CD4-positive, alpha-beta T cell treated with Interleukin-1 beta for 1 hour (primary cell): ENCODE data around the gene CEACAM4.

ENCODE experiments used
- DNase-seq, 2 donors: peaks; one replicate each; pipeline ENCODE4 v3.0.0-alpha.2; 2020 to 2022

CEACAM4 gene

DNA sequence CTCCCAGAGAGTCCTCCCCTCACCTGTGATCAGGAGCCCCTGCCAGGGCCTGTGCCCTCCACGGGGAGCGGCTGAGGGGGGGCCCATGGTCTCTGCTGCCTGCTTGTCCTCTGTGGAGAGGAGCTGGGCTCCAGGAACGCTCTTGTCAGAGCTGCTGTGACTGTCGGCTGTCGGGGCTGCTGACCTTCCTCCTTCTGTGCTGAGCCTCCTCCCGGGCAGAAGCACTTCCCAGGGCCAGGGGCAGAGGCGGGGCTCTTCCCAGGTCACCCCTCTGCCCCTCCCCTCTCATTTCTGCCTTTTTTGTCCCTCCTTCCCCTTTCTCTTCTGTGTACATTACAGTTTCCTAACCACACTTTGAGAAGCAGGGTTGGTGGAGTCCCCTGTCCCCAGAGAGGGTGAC lies at the start of gene CEACAM4:
Gene CEACAM4, minus strand, starts transcription at position 198 of the 400 bp plus-strand sequence. Its CDS starts 111 bp downstream, at position 87.
- peak in 1 of 2 donors; percentile 60 for DNase-seq

DNA sequence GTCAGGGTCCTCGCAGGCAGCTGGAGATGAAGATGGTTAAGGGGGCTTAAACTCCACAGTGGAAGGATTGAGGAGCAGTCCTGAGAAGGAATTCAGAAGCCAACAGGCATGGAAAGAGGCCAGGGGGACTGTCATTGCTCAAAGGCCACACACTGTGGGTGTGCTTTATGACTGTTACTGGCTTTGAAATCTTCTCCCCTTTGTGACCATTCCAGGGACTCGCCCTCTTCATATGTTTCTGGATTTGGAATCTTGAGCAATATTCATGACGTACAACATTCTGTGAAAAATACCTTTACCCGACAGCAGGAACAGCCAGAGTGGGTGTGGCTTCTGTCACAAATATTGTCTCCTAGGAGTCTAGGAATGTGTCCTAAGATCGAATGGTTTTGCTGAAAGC lies 44.6 kb upstream of the CEACAM4 start:
- DNase-seq: no peak

DNA sequence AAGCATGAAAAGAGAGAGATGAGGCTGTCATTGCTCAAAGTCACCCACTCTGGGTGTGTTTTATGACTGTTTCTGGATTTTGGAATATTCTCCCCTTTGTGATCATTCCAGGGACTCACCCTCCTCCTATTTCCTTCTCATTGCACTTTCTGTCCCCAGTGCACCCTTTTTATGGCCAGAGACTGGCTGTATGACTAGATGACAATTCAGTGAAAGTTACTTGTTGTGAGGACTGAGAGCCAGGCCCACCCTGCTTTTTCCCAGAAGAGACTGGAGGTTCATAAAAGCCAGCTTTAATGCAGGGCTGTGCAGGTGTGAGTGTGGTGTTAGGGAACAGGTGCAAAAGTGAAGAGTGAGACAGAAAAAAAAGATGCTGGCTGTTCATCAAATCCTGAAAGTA lies 43.9 kb upstream of the CEACAM4 start:
- DNase-seq: no peak

DNA sequence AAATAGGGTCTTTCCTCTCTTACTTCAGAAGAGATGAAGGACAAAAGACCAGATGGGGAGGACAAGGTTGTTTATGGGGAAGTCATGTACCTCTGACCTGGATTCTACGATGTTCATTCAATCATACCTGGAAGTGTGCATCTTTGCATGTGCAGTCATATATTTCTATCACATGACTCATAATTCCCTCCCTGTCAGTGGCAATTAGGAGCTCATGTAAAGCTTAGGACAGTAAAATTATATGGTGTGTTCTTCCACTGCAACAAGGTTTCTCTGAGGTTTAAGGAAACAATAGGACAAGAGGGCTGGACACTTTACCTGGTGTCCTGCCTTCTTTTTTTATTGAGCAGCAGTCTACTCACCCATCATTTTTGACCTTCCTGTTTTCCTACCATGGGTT lies 41.4 kb upstream of the CEACAM4 start:
- DNase-seq: no peak

DNA sequence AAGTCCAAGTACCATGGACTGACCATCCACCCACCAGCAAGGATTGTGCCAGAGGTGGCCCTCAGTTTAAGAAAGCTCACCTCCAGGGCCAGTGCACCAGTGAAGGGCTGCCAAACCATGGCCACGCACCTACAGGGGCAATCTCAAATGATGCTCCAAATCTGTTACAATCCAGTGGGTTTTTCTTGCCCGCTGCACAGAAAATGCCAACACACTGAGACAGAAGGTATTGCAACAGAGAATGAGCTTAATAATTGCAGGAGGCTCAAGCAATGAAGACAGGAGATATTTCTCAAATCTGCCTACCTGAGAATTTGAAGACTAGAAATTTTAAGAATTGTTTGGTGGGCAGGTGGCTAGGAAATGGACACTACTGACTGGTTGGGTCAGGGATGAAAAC lies 39.2 kb upstream of the CEACAM4 start:
- no peak for DNase-seq

DNA sequence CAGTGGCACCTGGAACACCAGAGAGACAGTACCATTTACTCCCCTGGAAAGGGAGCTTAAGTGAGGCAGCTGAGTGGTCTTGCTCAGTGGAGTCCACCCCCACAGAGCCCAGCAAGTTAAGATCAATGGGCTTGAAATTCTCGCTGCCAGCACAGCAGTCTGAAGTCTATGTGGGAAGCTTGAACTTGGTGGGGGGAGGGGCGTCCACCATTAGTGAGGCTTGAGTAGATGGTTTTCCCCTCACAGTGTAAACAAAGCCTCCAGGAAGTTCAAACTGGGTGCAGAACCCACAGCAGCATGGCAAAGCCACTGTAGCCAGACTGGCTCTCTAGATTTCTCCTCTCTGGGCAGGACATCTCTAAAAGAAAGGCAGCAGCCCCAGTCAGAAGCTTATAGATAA lies 30.3 kb upstream of the CEACAM4 start:
- peak; percentile 6 to 9 for DNase-seq

DNA sequence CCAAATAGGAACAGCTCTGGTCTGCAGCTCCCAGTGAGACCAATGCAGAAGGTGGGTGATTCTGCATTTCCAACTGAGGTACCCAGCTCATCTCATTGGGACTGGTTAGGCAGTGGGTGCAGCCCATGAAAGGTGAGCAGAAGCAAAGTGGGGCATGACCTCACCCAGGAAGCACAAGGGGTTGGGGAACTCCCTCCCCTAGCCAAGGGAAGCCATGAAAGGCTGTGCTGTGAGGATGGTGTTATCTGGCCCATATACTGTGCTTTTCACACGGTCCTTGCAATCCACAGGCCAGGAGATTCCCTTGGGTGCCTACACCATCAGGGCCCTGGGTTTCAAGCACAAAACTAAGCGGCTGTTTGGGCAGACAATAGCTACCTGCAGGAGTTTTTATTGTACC lies 29.9 kb upstream of the CEACAM4 start:
- peak in 1 of 2 donors; percentile 22 for DNase-seq

DNA sequence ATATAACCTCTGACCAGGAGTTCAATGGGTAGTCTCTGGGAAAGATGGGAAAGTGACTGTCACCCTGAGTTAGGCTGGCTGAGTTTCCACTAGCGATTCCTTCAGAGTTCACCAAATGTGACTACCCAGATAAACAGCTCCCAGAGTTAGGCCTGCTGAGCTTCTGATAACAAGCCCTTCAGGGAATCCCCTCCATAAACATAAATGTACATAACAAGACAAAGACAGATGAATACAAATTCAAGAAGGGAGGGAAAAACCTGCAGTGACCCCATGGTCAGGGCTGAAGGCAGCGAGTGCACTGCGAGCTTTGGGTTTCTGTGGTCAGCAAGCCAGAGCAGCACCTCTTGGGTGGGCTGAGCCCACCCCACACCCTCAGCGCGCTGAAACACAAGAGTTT lies 25.4 kb upstream of the CEACAM4 start:
- DNase-seq: no peak

DNA sequence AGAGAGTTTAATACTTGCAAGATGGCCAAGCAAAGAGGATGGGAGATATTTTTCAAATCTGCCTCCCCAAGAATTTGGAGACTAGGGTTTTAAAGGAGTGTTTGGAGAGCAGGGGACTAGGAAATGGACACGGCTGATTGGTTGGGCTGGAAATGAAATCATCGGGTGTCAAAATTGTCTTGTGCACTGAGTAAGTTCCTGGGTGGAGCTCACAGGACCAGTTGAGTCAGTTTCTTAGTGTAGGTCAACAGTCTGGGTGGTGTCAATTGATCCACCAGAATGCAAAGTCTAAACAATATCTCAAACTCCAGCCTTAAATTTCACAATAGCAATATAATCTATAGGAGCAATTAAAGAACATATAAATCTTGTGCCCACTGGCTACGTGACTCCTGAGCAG lies 23.0 kb upstream of the CEACAM4 start:
- no peak for DNase-seq

DNA sequence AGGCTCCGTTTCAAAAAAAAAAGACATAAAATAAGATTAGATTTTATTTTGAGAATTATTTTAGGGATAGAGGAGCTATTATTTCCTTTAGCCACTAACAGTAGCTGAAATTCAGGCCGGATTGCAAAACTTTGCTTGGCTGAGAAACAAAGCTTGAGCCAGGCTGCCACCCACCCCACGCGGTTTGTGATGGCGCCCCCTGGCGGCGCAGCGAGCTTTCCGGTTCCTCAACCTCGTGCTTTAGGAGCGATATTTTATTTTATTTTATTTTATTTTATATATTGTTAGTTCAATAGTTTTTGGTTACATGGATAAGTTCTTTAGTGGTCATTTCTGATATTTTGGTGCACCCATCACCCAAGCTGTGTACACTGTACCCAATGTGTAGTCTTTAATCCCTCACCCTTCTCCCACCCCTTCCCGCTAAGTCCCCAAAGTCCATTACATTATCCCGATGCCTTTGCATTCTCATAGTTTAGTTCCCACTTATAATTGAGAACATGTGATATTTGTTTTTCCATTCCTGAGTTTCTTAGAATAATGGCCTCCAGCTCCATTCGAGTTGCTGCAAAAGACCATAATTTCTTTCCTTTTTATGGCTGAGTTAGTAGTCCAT lies 19.8 kb upstream of the CEACAM4 start:
- DNase-seq: peak; percentile 13 to 17

DNA sequence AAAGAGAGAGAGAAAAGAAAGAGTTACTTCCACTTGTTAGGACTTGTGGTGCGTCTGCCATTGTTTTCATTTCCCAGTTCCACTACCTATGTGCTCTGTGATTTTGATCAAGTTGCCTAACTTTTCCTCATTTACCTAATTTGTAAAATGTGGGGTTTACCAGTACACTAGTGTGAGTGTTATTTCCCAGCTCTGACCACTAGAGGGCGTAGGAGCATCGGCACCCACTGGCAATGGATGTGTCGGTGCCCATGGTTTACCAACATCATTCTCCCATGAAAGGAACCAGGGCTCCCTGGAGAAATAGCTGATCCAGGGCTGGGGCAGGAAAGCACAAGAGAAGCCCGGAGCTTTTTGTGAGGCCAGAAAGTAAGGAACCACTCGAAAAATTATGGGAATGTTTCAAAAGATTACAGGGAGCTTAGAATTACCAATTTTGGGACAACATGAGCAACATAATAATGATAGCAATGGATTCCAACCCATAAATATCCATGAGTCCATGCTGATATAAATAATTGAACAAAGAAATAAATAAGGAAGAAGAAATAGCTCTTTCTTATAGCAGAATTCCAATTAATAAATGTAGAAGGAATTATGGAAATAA lies 15.1 kb upstream of the CEACAM4 start:
- DNase-seq: peak; percentile 64 to 71

DNA sequence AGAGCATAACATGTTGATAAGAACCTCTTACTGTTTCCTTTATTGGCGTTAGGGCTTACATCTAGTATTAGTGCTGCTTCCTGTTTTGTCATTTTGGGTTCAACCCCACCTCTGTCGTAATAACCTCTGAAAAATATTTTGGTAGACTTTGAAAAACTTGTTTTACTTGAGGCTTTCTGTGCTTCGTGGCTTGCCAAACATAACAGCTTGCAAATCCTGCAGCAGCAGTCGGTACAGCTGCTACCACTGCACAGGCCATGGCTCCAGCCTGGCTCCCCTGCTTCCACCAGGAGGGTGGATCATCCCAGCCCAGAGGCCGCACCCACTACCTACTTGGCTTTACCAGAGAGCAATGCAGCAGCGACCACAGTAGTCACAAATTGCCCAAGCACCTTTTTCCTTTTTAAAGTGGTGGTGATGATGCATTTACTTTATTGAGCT lies 11.8 kb upstream of the CEACAM4 start:
- peak; percentile 13 to 33 for DNase-seq

DNA sequence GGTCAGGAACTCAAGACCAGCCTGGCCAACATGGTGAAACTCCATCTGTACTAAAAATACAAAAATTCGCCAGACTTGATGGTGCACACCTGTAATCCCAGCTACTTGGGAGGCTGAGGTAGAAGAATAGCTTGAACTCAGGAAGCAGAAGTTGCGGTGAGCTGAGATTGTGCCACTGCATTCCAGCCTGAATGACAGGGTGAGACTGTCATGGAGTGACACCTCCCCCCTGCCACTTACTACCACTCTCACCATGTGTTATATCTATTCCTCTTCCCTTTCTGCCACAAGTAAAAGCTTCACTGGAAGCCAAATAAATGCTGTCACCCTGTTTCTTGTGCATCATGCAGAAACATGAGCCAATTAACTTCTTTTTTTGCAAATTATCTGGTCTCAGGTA lies 10.6 kb upstream of the CEACAM4 start:
- DNase-seq: peak in 1 of 2 donors; percentile 36

DNA sequence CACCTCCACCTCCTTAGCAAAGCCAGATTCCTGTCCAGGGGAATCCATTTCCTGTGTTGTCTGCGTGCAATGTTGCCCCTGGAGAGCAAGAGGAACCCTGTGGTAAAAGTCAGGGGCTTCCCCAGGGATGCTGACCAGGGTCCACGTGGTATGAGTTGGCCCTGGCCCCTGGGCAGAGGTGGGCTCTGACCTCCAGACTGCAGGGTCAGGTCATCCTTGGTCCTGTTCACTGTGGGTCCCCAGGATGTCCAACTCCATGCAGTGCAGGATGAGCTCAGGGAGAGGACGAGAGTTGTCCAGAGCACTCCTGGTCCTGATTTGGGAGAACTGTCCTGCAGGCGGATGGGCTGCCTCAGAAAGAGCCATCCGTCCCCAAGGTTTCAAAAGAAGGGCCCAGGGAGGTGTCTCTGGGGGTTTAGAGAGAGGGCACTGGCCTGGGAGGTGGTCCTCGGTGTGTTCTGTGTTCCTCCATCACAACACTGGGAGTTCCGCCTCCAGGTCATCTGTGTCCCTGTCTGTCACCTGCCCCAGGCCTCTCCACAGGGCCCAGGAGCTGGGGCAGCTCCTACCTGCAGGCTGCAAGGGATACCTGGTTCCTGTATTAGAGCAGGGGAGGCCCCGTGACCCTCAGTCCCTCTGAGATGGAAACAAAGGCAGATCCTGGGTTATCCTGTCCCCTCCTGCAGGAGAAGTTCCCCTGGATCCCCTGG lies 1.2 kb upstream of the CEACAM4 start:
- DNase-seq: no peak

DNA sequence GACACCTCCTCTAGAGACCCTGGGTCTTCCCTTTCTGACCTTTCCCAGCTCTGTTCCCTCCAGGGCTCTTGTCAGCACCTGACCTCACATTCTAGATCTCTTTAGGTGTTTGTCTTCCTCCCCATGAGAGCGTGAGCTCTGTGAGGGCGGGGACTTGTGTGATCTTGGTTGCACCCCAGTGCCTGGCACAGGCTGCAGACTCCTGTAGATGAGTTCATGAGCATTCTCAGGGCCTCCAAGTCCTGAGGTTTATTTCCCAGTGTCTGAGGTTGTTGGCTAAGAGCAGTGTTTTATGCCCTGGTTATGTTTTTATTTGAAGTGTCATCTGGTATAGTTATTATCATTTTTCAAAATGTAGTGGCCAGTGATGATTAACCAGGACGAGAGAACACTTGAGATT lies 596 bp downstream of the CEACAM4 start:
- no peak for DNase-seq

DNA sequence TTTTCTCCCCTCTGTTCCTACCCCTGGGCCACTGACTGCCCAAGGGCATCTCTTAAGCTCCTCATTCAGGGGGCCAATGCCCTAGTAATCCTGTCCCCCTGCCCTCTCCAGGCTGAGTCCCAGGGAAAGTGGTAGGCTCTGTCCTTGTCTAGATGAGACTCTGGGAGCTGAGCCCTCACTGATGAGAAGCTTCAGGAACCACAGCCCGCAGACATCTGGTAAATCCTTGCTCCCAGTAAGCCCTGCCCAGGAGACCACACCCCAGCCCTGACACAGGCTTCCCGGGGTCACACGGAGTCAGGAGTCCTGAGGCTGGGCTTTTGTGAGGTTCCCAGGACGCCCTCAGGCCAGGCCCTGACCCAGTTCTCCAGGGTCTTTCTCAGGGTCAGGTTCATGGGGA lies 1.9 kb downstream of the CEACAM4 start:
- no peak for DNase-seq

DNA sequence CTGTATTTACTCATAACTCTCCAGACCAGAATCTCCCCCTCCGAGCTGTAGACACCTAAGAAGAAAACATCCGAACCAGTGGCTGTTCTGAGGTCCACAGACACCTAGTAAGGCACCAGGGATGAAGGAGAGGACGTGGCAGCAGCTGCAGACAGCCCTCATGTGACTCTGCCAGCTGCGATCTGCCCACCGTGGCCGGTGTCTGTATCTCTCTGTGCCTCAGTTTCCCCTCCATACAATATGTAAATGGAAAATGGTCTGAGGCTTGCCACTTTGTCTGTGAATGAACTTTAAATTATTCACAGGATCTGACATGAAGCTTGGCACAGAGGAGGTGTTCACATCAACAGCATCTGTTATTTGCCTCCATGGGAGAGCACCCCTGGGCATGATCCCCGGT lies 2.4 kb downstream of the CEACAM4 start:
- DNase-seq: no peak

DNA sequence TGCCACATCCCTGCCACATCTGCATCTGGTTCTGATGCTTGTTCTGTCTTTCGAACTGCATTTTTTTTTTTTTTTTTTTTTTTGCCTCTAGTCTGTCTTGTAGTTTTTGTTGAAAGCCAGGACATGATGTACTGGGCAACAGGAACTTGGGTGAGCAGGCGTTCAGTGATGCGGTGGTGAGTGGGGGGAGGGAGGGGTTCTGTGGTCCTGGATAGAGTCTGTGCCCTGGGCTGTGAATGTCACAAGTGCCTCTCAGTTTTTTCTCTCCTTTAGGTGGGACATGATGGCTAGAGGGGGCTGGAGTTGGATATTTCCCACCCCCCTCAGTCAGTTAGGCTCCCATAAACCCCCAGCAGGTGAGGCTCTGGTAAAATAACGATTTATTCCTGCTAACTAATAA lies 3.5 kb downstream of the CEACAM4 start:
- no peak for DNase-seq

DNA sequence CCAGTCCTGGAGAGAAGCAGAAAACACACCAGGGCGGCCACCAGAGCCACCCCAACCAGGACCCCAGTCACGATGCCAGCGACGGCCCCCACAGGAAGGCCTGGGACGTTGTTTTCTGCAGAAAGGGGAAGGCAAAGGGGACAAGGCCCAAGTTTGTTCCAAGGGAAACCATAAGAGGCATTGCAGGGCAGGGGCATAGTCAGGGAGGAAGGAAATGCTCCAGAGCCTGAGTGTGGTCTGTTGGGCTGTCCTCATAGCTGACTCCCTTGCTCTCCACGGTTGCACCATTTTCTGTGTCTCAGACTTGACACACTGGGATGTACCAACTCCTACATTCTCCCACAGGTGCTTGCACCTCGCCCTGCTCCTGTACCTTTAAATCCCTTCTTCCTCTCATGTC lies 5.2 kb downstream of the CEACAM4 start:
- DNase-seq: peak in 1 of 2 donors; percentile 19

DNA sequence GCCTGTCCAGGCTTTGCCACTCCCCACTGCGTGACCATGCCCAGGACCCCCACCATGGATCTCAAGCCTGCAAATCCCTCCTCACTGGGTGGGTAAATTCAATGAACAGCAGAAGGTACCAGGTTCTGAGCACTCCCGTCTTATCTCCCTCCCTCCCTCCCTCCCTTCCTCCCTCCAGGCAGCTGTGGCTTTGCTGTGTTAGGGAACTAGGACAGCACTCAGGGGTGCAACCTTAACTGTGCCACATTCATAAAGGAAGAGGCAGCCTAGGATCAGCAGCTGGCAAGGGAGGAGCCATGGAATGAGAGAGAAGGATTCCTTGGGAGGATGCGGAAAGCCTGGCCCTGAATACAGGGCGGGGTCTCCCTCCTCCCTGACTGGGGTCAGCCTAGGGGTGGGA lies 5.6 kb downstream of the CEACAM4 start:
- DNase-seq: no peak

DNA sequence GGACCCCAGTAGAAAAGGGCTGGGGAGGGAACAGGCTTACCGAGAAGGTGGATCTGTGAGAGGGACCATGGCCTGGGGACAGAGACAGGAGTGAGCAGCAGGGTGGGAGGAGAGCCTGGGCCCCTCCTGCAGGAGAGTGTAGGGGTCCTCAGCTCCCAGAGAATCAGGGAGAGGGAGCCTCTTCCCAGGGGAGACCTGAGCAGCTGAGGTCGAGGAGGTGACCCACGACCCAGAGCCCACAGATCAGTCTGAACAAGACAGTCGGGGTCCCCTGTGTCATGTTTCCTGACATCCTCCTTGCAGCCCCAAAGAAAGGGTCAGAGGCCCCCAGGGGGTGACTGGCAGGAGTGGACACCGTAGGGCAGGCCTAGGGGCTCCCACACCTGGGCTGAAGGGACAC lies 6.7 kb downstream of the CEACAM4 start:
- no peak for DNase-seq

DNA sequence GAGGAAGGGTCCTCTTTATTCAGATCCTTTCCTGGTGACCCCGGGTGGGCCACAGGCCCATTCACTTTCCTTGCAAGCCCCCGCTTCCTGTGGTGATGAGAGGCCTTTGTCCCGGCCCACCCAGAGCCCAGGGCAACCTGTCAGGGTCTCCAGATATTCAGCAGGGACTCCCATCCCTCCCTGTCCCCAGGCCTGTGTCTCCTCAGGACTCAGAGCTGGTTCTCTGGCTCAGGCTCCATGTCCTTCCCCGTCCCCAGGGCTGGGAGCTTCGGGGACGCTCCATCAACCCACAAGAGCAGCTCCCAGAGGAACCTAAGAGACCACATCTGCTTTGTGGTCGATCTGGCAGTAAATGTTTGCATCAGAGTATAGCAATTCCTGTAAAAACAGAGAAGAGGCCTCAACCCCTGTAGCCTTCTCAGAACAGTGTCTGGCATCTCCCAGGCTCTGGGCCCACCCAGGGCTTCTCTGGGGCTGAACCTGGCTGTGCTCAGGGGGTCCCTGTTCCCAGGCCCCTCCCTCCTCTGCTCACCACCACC lies 7.8 kb downstream of the CEACAM4 start:
- no peak for DNase-seq

DNA sequence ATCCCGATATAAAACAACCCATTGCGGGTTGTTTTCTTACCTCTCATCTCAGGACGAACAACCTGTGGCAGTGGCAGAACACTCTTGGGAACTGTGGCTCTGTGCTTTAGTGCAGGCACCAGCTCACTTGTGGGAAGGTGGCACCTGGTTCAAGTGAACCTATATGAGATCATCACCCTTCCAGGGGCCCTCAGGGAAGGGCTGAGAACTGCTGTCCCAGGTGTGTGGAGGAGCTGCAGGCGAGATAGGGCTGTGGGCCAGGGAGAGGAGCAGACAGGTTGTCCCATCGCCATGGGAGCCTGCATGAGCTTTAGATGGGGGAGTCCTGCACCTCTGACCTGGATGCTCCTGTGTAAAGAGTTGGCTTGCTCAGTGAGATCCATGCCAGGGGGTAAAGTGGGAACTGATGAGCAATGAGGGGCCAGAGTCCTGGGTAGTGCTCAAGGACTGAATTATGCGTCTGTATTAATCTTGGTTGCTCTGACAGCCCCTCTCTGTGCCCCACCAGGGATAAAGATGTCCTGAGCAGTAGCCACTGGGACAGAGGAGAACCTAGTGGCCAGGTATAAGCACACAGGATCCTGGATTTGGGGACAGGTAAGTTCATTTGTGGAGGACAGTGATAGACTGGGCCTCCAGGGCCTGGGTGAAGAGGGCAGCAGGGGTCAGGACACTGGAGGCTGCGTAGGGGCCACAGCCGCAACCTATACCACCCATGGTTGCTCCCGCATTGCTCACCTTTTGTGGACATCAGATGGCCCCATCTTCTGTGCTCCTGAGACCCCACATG lies 8.7 kb downstream of the CEACAM4 start:
- DNase-seq: no peak
